ENCODE data around the gene ABLIM3. TPM values are rescaled to one million over a fixed set of nuclear protein-coding genes. Genes with fewer than 3 reads are reported as not detected.

Gene ABLIM3
- total and polyA plus RNA-seq, 2 experiments from 2014 or later: 0.19 to 2.2 TPM

- Mint-ChIP-seq H3K36me3 (ENCODE audit: low read depth) (no peaks in the 10 kb centered on the region), H3K9me3 (no peaks in the 10 kb centered on the region; the same call in 2 of the 3 replicates), H3K4me1 (no peaks in the 10 kb centered on the region), H3K4me3 (no peak overlapping the region), H3K27me3 (ENCODE audit: insufficient read depth, low read depth, poor library complexity) (peaks cover 7% of the 10 kb centered on the region), H3K27ac (no peak overlapping the region)
- no peaks in the 10 kb centered on the region; the same call in 1 of the 2 replicates for H3K9me2 ChIP-seq (ENCODE audit: insufficient read depth)
- no peak overlapping the region for H2AFZ ChIP-seq
- no peaks in the 10 kb centered on the region for H3F3A ChIP-seq (replicated peaks; ENCODE audit: low read depth)
- no peaks in the 10 kb centered on the region for H4K20me1 ChIP-seq (replicated peaks; ENCODE audit: insufficient read depth)
- no peak overlapping the region for H3K4me2 ChIP-seq
- no peak overlapping the region for H3K27ac ChIP-seq (ENCODE audit: low read depth)
- H3K79me2 ChIP-seq (replicated peaks; ENCODE audit: insufficient read depth): no peaks in the 10 kb centered on the region
- no peaks in the 10 kb centered on the region for H3K27me3 ChIP-seq (ENCODE audit: insufficient read depth)
- TF ChIP-seq CREB1 (CRISPR knock-in tag; IDR thresholded peaks at IDR 0.05; ENCODE audit: low read depth) (no peak), ZNF114 (CRISPR knock-in tag; IDR thresholded peaks at IDR 0.05) (no peak), ZNF462 (CRISPR knock-in tag; IDR thresholded peaks at IDR 0.05) (no peak), NANOG (IDR thresholded peaks at IDR 0.05; ENCODE audit: borderline replicate concordance) (no peak), STAT1 (IDR thresholded peaks at IDR 0.05; ENCODE audit: unreplicated experiment) (no peak), ETS1 (IDR thresholded peaks at IDR 0.05) (no peak), REST (IDR thresholded peaks at IDR 0.05; ENCODE audit: unreplicated experiment) (no peak), CTCF (conservative IDR thresholded peaks at IDR 0.05; ENCODE audit: low read depth in 2 of 2) (no peak), EZH2 (IDR thresholded peaks at IDR 0.05; ENCODE audit: low read depth, unreplicated experiment) (no peak), JUNB (IDR thresholded peaks at IDR 0.05; ENCODE audit: unreplicated experiment) (no peak), POLR2AphosphoS5 (IDR thresholded peaks at IDR 0.05; ENCODE audit: low read depth) (no peak)
- ATAC-seq: no peak
- H3K4me3 ChIP-seq: no peak overlapping the region
- no peaks in the 10 kb centered on the region for H3K4me1 ChIP-seq (ENCODE audit: insufficient read depth)
- no peaks in the 10 kb centered on the region for H3K36me3 ChIP-seq (ENCODE audit: insufficient read depth)
- DNase-seq (ENCODE audit: low spot score): no peak
These were observed 99.2 kb downstream of the ABLIM3 start for GRCh38 chr5:149240354-149240998.

Data from GM23338 (cell line).